ENCODE measurements around the gene LHFPL6. TPM values are rescaled to one million over a fixed set of nuclear protein-coding genes. Genes with fewer than 3 reads are reported as not detected.

Gene LHFPL6
- total RNA-seq, 4 donors from 2014 or later = 113 to 177 (median 146) TPM

- no peaks in the 10 kb centered on the region for H3K9me3 ChIP-seq
- no peak overlapping the region for H3K4me3 ChIP-seq
- H3K27me3 ChIP-seq = no peaks in the 10 kb centered on the region
- peak overlapping the region in 2 of 4 donors; percentile 19 to 29 for H3K27ac ChIP-seq
- DNase-seq (ENCODE audit: low spot score in 2 of 2) = no peak
- peaks cover 0 to 36% (median 6%) of the 10 kb centered on the region in 4 donors for H3K4me1 ChIP-seq
- no peak for TF ChIP-seq EP300 (IDR thresholded peaks at IDR 0.05)
- no peak for TF ChIP-seq POLR2A (IDR thresholded peaks at IDR 0.05)
- no peak for TF ChIP-seq CTCF (IDR thresholded peaks at IDR 0.05)
- no peaks in the 10 kb centered on the region for H3K36me3 ChIP-seq
Measured at GRCh38 chr13:39365879-39366278, 237.1 kb downstream of the LHFPL6 start.

DNA sequence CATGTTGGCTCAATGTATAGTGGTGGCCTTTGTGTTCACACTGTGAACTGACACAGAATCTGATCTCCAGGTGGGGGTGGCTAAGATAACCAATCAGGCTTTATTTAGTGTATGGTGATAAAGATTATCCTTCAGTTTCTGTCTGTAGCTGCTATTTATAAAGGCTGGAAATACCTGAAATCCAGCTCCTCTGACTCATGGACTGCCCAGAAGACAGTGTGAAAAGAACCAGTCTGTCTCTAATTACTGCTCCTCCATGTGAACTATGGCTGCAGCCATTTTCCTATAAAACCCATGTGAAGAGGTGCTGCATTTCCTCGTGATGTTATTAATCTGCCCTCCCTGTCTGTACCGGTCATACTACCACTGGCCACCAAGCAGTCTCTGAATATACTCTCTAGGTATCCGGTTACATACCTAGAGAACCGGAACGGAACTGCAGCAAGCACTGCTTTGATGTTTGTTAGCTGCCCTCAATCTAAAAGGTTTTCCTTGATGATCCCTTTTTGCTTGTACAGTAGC lies 238.0 kb downstream of the LHFPL6 start:
- TF ChIP-seq CTCF (IDR thresholded peaks at IDR 0.05) = no peak
- peaks cover 0 to 28% (median 6%) of the 10 kb centered on the region in 4 donors for H3K4me1 ChIP-seq
- no peaks in the 10 kb centered on the region for H3K36me3 ChIP-seq
- H3K27ac ChIP-seq = peak overlapping the region in 1 of 4 donors; percentile 19
- H3K27me3 ChIP-seq = no peaks in the 10 kb centered on the region
- H3K9me3 ChIP-seq = no peaks in the 10 kb centered on the region
- 53 to 67% methylated on average over 5 of the region's 5 CpGs for WGBS, 2 donors
- no peak overlapping the region for H3K4me3 ChIP-seq
- no peak for DNase-seq (ENCODE audit: low spot score in 2 of 2)

DNA sequence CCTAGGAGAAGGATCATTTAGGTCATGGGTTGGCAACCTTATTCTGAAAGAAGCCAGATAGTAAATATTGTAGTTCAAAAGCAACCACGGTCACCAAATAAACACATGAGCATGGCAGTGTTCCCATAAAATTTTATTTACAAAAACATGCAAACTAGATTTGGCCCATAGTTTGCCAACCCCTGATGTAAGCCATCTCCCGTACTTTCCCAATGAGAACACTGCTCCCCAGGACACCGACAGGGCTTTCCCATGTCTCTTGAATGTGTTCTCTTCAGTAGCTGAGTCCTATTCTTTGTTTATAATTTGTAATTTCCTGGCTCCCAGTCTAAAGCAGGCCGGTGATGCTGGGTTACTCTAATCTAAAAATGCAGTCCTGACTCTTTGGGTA lies 239.6 kb downstream of the LHFPL6 start:
- no peak overlapping the region for H3K27ac ChIP-seq

GRCh38 chr13:39362652-39363381 lies 240.2 kb downstream of the LHFPL6 start:
- Histone ChIP-seq H3K4me1 (peaks cover 0 to 27% (median 6%) of the 10 kb centered on the region in 4 donors), H3K27ac (no peak overlapping the region), H3K4me3 (no peak overlapping the region), H3K9me3 (peaks cover 0 to 14% (median 0%) of the 10 kb centered on the region in 4 donors), H3K27me3 (no peaks in the 10 kb centered on the region), H3K36me3 (no peaks in the 10 kb centered on the region)
- 60 to 80% methylated on average over 5 of the region's 5 CpGs for WGBS, 2 donors
- no peak for DNase-seq (ENCODE audit: low spot score in 2 of 2)
- no peak for TF ChIP-seq EP300 (IDR thresholded peaks at IDR 0.05)

More for the DNA sequence above, 239.6 kb downstream of the LHFPL6 start:
- Histone ChIP-seq H3K36me3 (no peaks in the 10 kb centered on the region), H3K4me1 (peaks cover 0 to 27% (median 6%) of the 10 kb centered on the region in 4 donors), H3K27me3 (no peaks in the 10 kb centered on the region), H3K9me3 (peaks cover 0 to 9% (median 0%) of the 10 kb centered on the region in 4 donors), H3K4me3 (no peak overlapping the region)
- DNase-seq (ENCODE audit: low spot score in 2 of 2) = no peak
- 63 to 77% methylated on average over 4 of the region's 4 CpGs for WGBS, 2 donors
- TF ChIP-seq CTCF (IDR thresholded peaks at IDR 0.05) (no peak), EP300 (IDR thresholded peaks at IDR 0.05) (no peak), POLR2A (IDR thresholded peaks at IDR 0.05) (no peak)

- H3K36me3 ChIP-seq = no peaks in the 10 kb centered on the region
- DNase-seq (ENCODE audit: low spot score in 2 of 2) = no peak
- 36 to 56% methylated on average over 1 of the region's 1 CpG for WGBS, 2 donors
- H3K27me3 ChIP-seq = no peaks in the 10 kb centered on the region
- H3K9me3 ChIP-seq = peaks cover 0 to 16% (median 0%) of the 10 kb centered on the region in 4 donors
- TF ChIP-seq POLR2A (IDR thresholded peaks at IDR 0.05) (no peak), EP300 (IDR thresholded peaks at IDR 0.05) (no peak), CTCF (IDR thresholded peaks at IDR 0.05) (no peak)
- H3K4me3 ChIP-seq = no peak overlapping the region
- H3K27ac ChIP-seq = no peak overlapping the region
- H3K4me1 ChIP-seq = peaks cover 0 to 26% (median 8%) of the 10 kb centered on the region in 4 donors
Measured at GRCh38 chr13:39353988-39354387, 249.0 kb downstream of the LHFPL6 start.
